DMS153 treated with DMSO at 0.1 percent for 48 hours (cell line): ENCODE results near the gene THEM5.
"Not testable (repeated sequence)": the region's sequence is repeated elsewhere in the genome, so short reads cannot be mapped to it uniquely, and the experiment has no call there.

Experiments
- DNase-seq: peaks from one replicate; lab custom pipeline; 2025; ENCODE audit not compliant: unreplicated experiment; lab: John Stamatoyannopoulos, UW

The THEM5 gene

DNA sequence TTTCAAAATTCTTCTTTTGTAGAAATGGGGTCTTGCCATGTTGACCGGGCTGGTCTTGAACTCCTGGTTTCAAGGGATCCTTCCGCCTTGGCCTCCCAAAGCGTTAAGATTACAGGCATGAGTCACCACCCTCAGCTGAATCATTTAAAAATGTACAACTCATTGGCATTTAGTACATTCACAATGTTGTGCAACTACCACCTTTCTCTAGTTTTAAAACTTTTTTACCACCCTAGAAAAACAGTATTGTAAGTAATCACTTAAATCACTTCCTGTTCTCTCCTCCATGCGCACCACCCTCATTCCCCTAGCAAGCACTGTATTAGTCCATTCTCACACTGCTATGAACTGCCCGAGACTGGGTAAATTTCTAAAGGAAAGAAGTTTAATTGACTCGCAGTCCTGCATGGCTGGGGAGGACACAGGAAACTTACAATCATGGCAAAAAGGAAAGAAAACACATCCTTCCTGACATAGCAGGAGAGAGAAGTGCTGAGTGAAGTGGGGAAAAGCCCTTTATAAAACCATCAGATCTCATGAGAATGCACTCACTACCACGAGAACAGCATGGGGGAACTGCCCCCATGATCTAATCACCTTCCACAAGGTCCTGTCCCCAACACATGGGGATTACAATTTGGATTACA lies 14.4 kb upstream of the THEM5 start:
- DNase-seq = no peak

DNA sequence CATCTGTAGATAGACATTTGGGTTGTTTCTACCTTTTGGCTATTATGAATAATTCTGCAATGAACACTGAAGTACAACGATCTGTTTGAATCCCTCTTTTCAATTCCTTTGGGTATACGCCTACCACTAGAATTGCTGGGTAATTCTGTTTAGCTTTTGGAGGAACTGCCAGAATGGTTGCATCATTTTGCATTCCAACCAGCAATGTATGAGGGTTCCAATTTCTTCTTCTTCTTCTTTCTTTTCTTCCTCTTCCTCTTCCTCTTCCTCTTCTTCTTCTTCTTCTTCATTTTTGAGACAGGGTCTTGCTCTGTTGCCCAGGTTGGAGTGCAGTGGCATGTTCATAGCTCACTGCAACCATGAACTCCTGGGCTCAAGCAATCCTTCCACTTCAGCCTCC lies 13.8 kb upstream of the THEM5 start:
- DNase-seq = no peak

GRCh38 chr1:151864411-151864810 lies 10.9 kb upstream of the THEM5 start:
- no peak for DNase-seq

DNA sequence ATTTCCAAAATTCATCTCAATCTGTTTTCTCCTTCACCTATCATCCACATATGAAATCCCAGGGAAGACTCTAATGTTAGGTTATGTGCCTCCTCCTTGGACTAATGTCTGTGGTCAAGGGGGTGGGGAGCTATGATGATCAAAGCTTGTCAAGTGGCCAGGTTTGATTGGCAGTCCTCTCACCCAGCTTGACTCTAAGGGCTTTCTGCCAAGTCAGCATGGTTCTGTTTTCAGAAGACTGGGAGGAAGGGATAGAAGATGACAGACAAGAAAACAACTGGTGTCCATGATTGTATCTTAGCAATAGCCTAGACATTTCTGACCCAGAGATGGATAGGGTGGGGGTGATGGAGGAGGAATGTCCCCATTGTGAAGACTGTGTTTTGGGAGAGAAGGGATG lies 9.1 kb upstream of the THEM5 start:
- no peak for DNase-seq

GRCh38 chr1:151860504-151861187 lies 7.1 kb upstream of the THEM5 start:
- DNase-seq = no peak

DNA sequence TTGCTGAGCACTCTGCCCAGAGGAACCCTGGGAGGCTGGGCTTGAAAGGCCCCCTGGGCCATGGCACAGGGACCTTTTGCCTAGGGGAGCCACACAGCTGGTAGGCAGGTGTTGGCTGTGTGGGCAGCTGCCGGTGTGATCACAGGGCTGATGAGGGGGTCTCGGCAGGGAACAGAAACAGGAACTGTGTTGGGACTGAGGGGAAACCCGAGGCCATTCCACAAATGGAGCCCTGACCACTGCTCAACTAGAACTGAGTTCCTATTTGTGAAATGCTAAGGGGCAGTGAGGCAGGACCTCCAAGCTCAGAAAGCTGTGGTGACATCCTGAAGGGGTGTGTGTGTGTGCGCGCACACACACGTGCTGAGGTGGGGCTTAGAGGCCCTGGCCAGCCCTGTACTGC lies 6.4 kb upstream of the THEM5 start:
- DNase-seq = no peak

GRCh38 chr1:151858886-151859665 lies 5.6 kb upstream of the THEM5 start:
- DNase-seq = no peak

- no peak for DNase-seq
Measured at GRCh38 chr1:151858030-151858746, 4.7 kb upstream of the THEM5 start.

DNA sequence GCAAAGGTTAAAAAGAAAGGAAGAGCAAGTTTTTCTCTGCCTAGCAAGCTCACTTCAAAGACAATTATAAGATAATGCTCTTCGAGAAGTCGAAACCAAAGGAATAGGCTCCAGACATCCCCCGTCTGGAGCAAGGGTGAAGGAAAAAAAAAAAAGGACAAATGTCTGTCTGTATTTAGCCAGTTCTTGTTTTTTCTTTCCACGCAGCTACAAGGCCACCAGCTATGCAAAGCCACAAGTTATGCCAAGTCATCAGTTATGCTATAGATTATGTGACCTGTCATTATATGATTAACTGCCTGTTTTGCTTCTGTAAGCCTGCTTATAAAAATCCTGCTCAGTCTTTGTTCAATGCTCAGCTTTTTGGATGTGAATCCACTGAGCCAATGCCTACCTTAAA lies 2.4 kb upstream of the THEM5 start:
- no peak for DNase-seq

DNA sequence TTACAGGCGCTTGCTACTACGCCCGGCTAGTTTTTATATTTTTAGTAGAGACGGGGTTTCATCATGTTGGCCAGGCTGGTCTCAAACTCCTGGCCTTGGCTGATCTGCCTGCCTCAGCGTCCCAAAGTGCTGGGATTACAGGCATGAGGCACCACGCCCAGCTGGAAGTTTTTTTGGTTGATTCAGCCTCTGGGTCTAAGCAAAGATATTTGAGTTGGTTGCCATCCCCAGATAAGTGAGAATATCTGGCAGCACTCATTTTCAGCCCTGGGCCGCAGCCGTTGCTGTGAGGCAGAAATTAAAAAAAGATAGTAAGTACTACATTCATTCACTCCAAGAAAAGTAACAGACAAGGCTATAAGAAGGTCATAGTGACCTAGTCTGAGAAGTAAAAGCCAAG lies 2.0 kb upstream of the THEM5 start:
- not testable (repeated sequence) for DNase-seq

DNA sequence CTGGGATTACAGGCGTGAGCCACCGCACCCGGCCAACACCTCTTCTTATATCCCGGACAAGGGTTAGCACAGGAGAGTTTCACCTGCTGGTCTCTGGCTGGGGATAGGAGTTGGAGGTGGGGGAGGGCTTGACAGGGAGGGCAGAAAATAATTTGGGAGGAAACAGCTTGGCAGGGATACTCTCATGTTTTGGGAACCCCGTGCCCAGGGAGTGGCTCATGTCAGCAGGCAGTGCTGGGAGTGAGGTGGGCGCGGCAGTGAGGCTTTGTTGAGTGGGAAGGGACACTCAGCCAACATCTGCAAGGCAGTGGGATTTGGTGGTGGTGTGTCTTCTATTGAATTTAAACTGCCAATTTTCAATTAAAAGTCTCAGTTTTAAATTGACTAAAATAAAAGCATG lies 1.1 kb upstream of the THEM5 start:
- DNase-seq = no peak

GRCh38 chr1:151852733-151853132 lies 779 bp downstream of the THEM5 start:
- no peak for DNase-seq

DNA sequence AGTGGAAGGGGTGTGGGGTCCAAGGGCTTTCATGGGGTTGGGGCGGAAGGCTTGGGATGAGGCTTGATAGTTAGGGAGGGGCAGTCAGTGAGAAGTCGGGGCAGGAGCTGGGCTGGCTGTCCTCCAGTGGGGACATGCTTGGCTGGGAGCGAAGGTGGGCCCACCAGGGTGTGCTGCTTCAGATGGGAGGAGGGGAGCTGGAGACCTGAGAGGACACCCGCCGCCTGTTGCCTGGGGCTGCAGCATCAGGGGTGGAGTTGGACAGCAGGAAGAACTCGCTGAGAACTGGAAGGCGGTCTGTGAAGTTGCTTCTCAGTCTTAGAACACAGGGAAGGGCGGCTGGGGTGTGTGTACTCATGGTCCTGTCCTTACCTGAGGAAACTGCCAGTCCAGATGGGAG lies 1.6 kb downstream of the THEM5 start:
- no peak for DNase-seq

- DNase-seq = no peak
Measured at GRCh38 chr1:151849871-151850270, 3.6 kb downstream of the THEM5 start.

DNA sequence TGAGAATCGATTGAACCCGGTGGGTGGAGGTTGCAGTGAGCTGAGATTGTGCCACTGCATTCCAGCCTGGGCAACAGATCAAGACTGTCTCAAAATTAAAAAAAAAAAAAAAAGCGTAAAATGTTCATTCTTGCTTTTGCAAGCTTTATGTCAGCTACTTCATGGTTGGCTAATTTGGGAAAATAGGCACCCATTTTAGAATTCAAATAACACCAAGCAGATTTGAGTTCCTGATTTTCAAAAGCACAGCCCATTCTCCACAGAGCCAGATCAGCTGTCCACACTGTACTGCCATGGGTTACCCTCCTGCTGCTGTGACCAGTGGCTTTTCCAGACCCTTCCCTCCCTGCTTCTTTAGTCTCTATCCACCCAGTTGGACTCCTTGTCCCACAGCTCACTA lies 4.4 kb downstream of the THEM5 start:
- no peak for DNase-seq

DNA sequence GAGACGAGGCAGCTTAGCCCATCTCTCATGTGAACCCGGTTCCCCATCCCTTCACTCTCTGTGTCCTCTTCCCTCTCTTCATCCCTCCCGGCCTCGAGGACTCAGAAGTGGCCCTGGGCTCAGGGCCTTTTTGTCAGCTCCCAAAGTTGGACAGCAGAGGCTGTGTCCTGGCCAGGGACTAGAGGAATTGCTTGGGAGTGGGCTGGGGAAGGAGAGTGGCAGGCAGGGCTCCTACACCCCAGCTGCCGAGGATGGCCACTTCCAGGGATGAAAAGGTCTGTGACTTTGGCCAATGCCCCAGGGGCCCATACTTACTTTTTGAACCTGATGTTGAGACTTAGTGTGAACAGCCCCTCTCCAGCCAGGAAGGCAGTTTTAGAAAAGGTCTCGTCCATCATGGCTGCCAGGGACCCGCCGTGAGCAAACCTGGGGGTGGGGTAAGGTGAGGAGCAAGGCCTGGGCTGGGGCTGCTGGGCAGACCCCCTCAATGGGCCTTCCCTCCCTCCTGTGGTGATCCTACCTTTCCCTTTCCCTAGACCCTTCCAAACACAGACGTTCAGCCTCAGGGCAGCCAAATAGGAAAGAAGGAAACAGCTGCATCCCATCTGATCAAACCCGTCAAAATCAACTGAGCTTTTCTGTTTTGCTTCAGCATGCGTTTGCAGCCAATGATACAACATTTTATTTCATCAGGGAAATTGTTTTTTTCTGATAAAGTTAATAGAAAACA lies 5.5 kb downstream of the THEM5 start:
- DNase-seq = no peak

DNA sequence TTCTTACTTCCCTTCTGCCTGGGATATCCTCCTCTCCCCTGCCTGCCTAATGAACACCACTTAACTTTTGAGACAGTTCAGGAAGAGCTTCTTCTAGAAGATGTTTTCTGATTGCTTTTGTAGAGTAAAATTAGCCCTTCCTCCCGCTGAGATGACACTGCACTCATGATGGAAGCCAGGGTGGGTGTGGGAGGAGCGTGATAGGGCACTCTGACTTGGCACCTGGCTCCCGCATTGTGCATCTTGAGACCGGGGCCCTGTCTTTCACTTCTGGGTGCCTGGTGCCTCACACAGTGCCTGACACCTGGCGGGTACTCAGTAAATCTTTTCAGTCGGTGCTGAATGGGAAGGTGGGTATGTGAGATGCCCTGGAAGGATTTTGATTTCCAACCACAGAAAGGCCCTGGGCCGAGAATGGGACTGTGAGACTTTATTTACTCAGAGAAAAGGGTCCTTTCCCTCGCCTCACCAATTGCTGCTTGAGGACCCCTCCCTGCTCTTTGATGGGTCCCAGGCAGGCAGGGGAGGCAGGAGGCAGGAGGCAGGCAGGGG lies 6.8 kb downstream of the THEM5 start:
- no peak for DNase-seq

- DNase-seq = no peak
Measured at GRCh38 chr1:151846062-151846568, 7.4 kb downstream of the THEM5 start.

DNA sequence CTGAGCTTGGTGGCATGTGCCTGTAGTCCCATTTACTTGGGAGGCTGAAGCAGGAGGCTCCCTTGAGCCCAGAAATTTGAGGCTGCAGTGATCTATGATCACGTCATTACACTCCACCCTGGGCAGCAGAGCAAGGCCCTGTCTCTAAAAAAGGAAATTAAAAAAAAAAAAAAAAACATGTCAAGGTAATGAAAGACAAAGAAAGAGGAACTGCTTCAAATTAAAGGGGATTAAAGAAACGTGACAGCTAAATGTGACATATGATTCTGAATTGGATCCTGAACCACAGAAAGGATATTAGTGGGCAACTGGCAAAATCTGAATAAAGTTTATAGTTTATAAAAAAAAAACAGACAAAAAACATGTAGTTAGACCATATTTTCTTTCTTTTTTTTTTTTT lies 10.1 kb downstream of the THEM5 start:
- DNase-seq = no peak

- no peak for DNase-seq
Measured at GRCh38 chr1:151841141-151841540, 12.4 kb downstream of the THEM5 start.
